ENCODE results near the gene GIPR.
"Not testable (repeated sequence)": the region's sequence is repeated elsewhere in the genome, so short reads cannot be mapped to it uniquely, and the experiment has no call there.

GIPR gene

GRCh38 chr19:45691516-45692186, 23.6 kb downstream of the GIPR start, which contains the start of gene SNRPD2:
TSS of gene SNRPD2 (minus strand) at chr19:45691953. CDS start at chr19:45691888, 65 bp downstream.
- DNase-seq (ENCODE audit: low spot score), result peak; percentile 96

- peak; percentile 97 for DNase-seq (ENCODE audit: low spot score)
Observed at GRCh38 chr19:45692187-45693105, 24.4 kb downstream of the GIPR start, which contains the start of gene QPCTL. TSS of gene QPCTL (plus strand) at chr19:45692666. CDS start at chr19:45692704, 38 bp downstream.

GRCh38 chr19:45693106-45693788, 25.2 kb downstream of the GIPR start:
- peak; percentile 72 for DNase-seq (ENCODE audit: low spot score)

GRCh38 chr19:45701676-45702075, 33.7 kb downstream of the GIPR start:
- DNase-seq (ENCODE audit: low spot score), result no peak

- no peak for DNase-seq (ENCODE audit: low spot score)
Observed at GRCh38 chr19:45705115-45705514, 37.1 kb downstream of the GIPR start.

GRCh38 chr19:45705710-45706415, 37.8 kb downstream of the GIPR start:
- DNase-seq (ENCODE audit: low spot score), result no peak

GRCh38 chr19:45710356-45711130, 42.5 kb downstream of the GIPR start:
- DNase-seq (ENCODE audit: low spot score), result no peak

GRCh38 chr19:45711851-45712698, 44.1 kb downstream of the GIPR start:
- no peak for DNase-seq (ENCODE audit: low spot score)

- DNase-seq (ENCODE audit: low spot score), result no peak
Observed at GRCh38 chr19:45712699-45713067, 44.7 kb downstream of the GIPR start.

- DNase-seq (ENCODE audit: low spot score), result no peak
Observed at GRCh38 chr19:45713141-45713540, 45.1 kb downstream of the GIPR start.

- DNase-seq (ENCODE audit: low spot score), result no peak
Observed at GRCh38 chr19:45715139-45715538, 47.1 kb downstream of the GIPR start.

GRCh38 chr19:45716359-45717130, 48.5 kb downstream of the GIPR start:
- DNase-seq (ENCODE audit: low spot score), result no peak

- DNase-seq (ENCODE audit: low spot score), result peak; percentile 96
Observed at GRCh38 chr19:45717131-45717982, 49.3 kb downstream of the GIPR start.

- no peak for DNase-seq (ENCODE audit: low spot score)
Observed at GRCh38 chr19:45717983-45718650, 50.1 kb downstream of the GIPR start.

GRCh38 chr19:45720065-45720464, 52.0 kb downstream of the GIPR start:
- not testable (repeated sequence) for DNase-seq (ENCODE audit: low spot score)

GRCh38 chr19:45728683-45729082, 60.7 kb downstream of the GIPR start:
- not testable (repeated sequence) for DNase-seq (ENCODE audit: low spot score)

- no peak for DNase-seq (ENCODE audit: low spot score)
Observed at GRCh38 chr19:45729800-45730290, 61.8 kb downstream of the GIPR start.
